Measurements from ENCODE around the gene HYLS1.

Gene HYLS1

GRCh38 chr11:125869521-125869920 lies 17.9 kb upstream of the HYLS1 start:
- no peaks in the 10 kb centered on the region for H3K36me3 ChIP-seq (ENCODE audit: control insufficient read depth in 4 of 4, insufficient read depth in 4 of 4, low read length in 3 of 4)
- peaks cover 1 to 12% (median 8%) of the 10 kb centered on the region in 5 experiments for H3K9me3 ChIP-seq (ENCODE audit: control extremely low read depth in 1 of 5, control insufficient read depth in 4 of 5, insufficient read depth in 2 of 5, low read depth in 1 of 5, low read length in 4 of 5)
- H3K27me3 ChIP-seq (replicated peaks in 2 of 5; ENCODE audit: control insufficient read depth in 4 of 5, insufficient read depth in 5 of 5, low read length in 4 of 5): peaks cover 0 to 4% (median 0%) of the 10 kb centered on the region in 5 experiments
- H3K4me3 ChIP-seq (ENCODE audit: control insufficient read depth in 1 of 7, extremely low read depth in 1 of 7, insufficient read depth in 4 of 7, low read depth in 2 of 7, low read length in 6 of 7): no peak overlapping the region
- no peak for DNase-seq
- POLR2A ChIA-PET: no interaction called here
- WGBS (ENCODE audit: insufficient coverage): no CpG with 5 or more reads among the region's 2 CpGs
- no peak overlapping the region for H3K27ac ChIP-seq (ENCODE audit: insufficient read depth in 1 of 2, low read depth in 1 of 2, low read length in 2 of 2, poor library complexity in 1 of 2, severe bottlenecking in 2 of 2)
- H3K4me1 ChIP-seq (ENCODE audit: control extremely low read depth in 1 of 4, control insufficient read depth in 4 of 4, insufficient read depth in 4 of 4, low read length in 3 of 4): no peaks in the 10 kb centered on the region
- CTCF ChIA-PET: no interaction called here

DNA sequence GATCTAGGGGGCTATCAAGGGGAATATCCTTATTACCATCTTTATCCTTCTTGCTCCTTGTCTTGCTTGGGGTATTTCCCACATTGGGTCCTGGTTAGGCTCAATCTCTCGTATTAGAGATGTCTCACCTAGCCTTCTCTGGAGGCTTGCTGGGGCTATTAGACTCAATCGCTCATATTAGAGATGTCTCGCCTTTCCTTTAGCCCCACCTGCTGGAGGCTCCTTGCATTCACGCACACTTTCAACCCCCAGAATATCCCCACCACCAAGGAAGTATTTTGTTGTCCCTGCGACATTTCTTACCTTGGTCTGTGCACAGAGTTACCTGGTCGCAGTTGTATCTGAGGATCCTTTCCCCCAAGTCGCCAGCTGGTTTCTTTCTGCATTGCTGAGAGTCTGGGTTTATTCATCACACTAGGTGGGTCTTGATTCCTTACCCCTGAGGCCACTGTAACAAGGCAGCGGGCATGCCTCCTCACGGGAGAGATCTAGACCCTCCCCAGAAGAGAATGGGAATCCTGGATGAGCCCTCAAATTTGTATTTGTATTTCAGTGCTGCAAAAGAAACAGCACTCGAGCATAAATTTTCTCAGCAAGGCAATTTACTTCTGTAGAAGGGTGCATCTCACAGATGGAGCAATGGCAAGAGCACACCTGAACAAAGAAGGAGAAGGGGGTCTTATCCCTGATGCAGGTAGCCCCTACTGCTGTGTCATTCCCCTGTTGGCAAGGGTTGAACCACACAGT lies 15.9 kb upstream of the HYLS1 start:
- Histone ChIP-seq H3K36me3 (ENCODE audit: control insufficient read depth in 4 of 4, insufficient read depth in 4 of 4, low read length in 3 of 4) (no peaks in the 10 kb centered on the region), H3K4me3 (ENCODE audit: control insufficient read depth in 1 of 7, extremely low read depth in 1 of 7, insufficient read depth in 4 of 7, low read depth in 2 of 7, low read length in 6 of 7) (no peak overlapping the region), H3K27ac (ENCODE audit: insufficient read depth in 1 of 2, low read depth in 1 of 2, low read length in 2 of 2, poor library complexity in 1 of 2, severe bottlenecking in 2 of 2) (no peak overlapping the region), H3K9me3 (ENCODE audit: control extremely low read depth in 1 of 5, control insufficient read depth in 4 of 5, insufficient read depth in 2 of 5, low read depth in 1 of 5, low read length in 4 of 5) (peaks cover 0 to 12% (median 8%) of the 10 kb centered on the region in 5 experiments), H3K27me3 (replicated peaks in 2 of 5; ENCODE audit: control insufficient read depth in 4 of 5, insufficient read depth in 5 of 5, low read length in 4 of 5) (peaks cover 0 to 4% (median 0%) of the 10 kb centered on the region in 5 experiments), H3K4me1 (ENCODE audit: control extremely low read depth in 1 of 4, control insufficient read depth in 4 of 4, insufficient read depth in 4 of 4, low read length in 3 of 4) (no peaks in the 10 kb centered on the region)
- CTCF ChIA-PET: no interaction called here
- WGBS (ENCODE audit: insufficient coverage): 98% methylated on average over 9 of the region's 10 CpGs
- POLR2A ChIA-PET: no interaction called here
- peak in 2 of 3 donors; percentile 13 to 46 for DNase-seq

DNA sequence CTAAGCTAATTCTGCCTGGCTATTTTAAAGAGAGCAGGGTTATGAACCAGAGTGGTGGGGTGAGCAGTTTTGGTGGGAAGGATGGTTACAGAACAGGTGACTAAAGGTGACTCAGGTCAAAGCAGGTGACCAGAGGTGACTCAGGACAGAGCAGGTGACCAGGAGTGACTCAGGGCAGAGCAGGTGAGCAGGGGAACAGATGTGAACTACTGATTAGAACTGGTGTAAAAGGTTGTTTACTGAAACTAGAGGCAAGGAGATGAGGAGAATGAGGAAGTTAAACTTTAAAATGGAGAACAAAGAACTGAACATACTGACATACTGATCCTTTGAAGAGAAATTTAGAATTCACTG lies 15.4 kb upstream of the HYLS1 start:
- POLR2A ChIA-PET: no interaction called here
- peaks cover 0 to 4% (median 0%) of the 10 kb centered on the region in 5 experiments for H3K27me3 ChIP-seq (replicated peaks in 2 of 5; ENCODE audit: control insufficient read depth in 4 of 5, insufficient read depth in 5 of 5, low read length in 4 of 5)
- H3K36me3 ChIP-seq (ENCODE audit: control insufficient read depth in 4 of 4, insufficient read depth in 4 of 4, low read length in 3 of 4): no peaks in the 10 kb centered on the region
- peak in 2 of 3 donors; percentile 33 to 49 for DNase-seq
- peaks cover 0 to 12% (median 8%) of the 10 kb centered on the region in 5 experiments for H3K9me3 ChIP-seq (ENCODE audit: control extremely low read depth in 1 of 5, control insufficient read depth in 4 of 5, insufficient read depth in 2 of 5, low read depth in 1 of 5, low read length in 4 of 5)
- H3K4me3 ChIP-seq (ENCODE audit: control insufficient read depth in 1 of 7, extremely low read depth in 1 of 7, insufficient read depth in 4 of 7, low read depth in 2 of 7, low read length in 6 of 7): no peak overlapping the region
- CTCF ChIA-PET: no interaction called here
- no peaks in the 10 kb centered on the region for H3K4me1 ChIP-seq (ENCODE audit: control extremely low read depth in 1 of 4, control insufficient read depth in 4 of 4, insufficient read depth in 4 of 4, low read length in 3 of 4)
- no peak overlapping the region for H3K27ac ChIP-seq (ENCODE audit: insufficient read depth in 1 of 2, low read depth in 1 of 2, low read length in 2 of 2, poor library complexity in 1 of 2, severe bottlenecking in 2 of 2)

- POLR2A ChIA-PET: no interaction called here
- peaks cover 0 to 12% (median 8%) of the 10 kb centered on the region in 5 experiments for H3K9me3 ChIP-seq (ENCODE audit: control extremely low read depth in 1 of 5, control insufficient read depth in 4 of 5, insufficient read depth in 2 of 5, low read depth in 1 of 5, low read length in 4 of 5)
- peaks cover 0 to 3% (median 0%) of the 10 kb centered on the region in 5 experiments for H3K27me3 ChIP-seq (replicated peaks in 2 of 5; ENCODE audit: control insufficient read depth in 4 of 5, insufficient read depth in 5 of 5, low read length in 4 of 5)
- no peak overlapping the region for H3K4me3 ChIP-seq (ENCODE audit: control insufficient read depth in 1 of 7, extremely low read depth in 1 of 7, insufficient read depth in 4 of 7, low read depth in 2 of 7, low read length in 6 of 7)
- no peaks in the 10 kb centered on the region for H3K36me3 ChIP-seq (ENCODE audit: control insufficient read depth in 4 of 4, insufficient read depth in 4 of 4, low read length in 3 of 4)
- no peaks in the 10 kb centered on the region for H3K4me1 ChIP-seq (ENCODE audit: control extremely low read depth in 1 of 4, control insufficient read depth in 4 of 4, insufficient read depth in 4 of 4, low read length in 3 of 4)
- CTCF ChIA-PET: interaction anchor here (0.6 to 0.8 kb wide), 2 partner anchors 451 to 744 kb away, joined by 3 read pairs; no protein-coding TSS in a partner anchor
- H3K27ac ChIP-seq (ENCODE audit: insufficient read depth in 1 of 2, low read depth in 1 of 2, low read length in 2 of 2, poor library complexity in 1 of 2, severe bottlenecking in 2 of 2): no peak overlapping the region
- DNase-seq: no peak
- 87% methylated on average over 9 of the region's 20 CpGs for WGBS (ENCODE audit: insufficient coverage)
Observed at GRCh38 chr11:125873881-125874555, 13.4 kb upstream of the HYLS1 start.

- Histone ChIP-seq H3K4me3 (ENCODE audit: control insufficient read depth in 1 of 7, extremely low read depth in 1 of 7, insufficient read depth in 4 of 7, low read depth in 2 of 7, low read length in 6 of 7) (no peak overlapping the region), H3K4me1 (ENCODE audit: control extremely low read depth in 1 of 4, control insufficient read depth in 4 of 4, insufficient read depth in 4 of 4, low read length in 3 of 4) (no peaks in the 10 kb centered on the region), H3K27me3 (replicated peaks in 2 of 5; ENCODE audit: control insufficient read depth in 4 of 5, insufficient read depth in 5 of 5, low read length in 4 of 5) (peaks cover 0 to 3% (median 0%) of the 10 kb centered on the region in 5 experiments), H3K9me3 (ENCODE audit: control extremely low read depth in 1 of 5, control insufficient read depth in 4 of 5, insufficient read depth in 2 of 5, low read depth in 1 of 5, low read length in 4 of 5) (peaks cover 0 to 12% (median 8%) of the 10 kb centered on the region in 5 experiments), H3K36me3 (ENCODE audit: control insufficient read depth in 4 of 4, insufficient read depth in 4 of 4, low read length in 3 of 4) (no peaks in the 10 kb centered on the region), H3K27ac (ENCODE audit: insufficient read depth in 1 of 2, low read depth in 1 of 2, low read length in 2 of 2, poor library complexity in 1 of 2, severe bottlenecking in 2 of 2) (no peak overlapping the region)
- peak; percentile 39 to 61 (median 52) for DNase-seq
- ChIA-PET CTCF (interaction anchor here (1.0 kb wide), 1 partner anchor 16 kb away, joined by 4 read pairs; no protein-coding TSS in a partner anchor), POLR2A (no interaction called here)
- WGBS (ENCODE audit: insufficient coverage): 0% methylated on average over 7 of the region's 8 CpGs
Observed at GRCh38 chr11:125874556-125875124, 12.8 kb upstream of the HYLS1 start.

DNA sequence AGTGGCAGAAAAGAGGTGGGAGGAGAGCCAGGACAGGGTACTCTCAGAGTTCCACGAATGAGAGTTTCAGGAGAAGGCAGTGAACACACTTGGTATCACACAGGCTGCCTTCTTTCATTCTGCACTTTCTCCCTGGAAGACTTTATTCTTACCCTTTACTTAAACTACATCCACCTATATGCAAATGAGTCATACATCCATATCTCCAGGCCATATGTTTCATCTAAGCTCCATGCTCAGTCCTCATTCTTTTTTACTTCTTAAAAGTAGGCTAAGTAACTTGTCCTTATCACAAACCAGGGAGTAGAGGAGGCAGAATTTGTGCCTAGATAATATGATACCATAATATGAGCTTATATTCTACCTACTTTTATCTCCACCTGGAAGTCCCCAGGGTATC lies 6.2 kb upstream of the HYLS1 start:
- ChIA-PET CTCF (interaction anchor here (1.0 kb wide), 1 partner anchor 158 kb away, joined by 3 read pairs; no protein-coding TSS in a partner anchor), POLR2A (interaction anchor here (0.7 kb wide), 1 partner anchor 254 kb away, joined by 3 read pairs; no protein-coding TSS in a partner anchor)
- Histone ChIP-seq H3K4me1 (ENCODE audit: control extremely low read depth in 1 of 4, control insufficient read depth in 4 of 4, insufficient read depth in 4 of 4, low read length in 3 of 4) (no peaks in the 10 kb centered on the region), H3K4me3 (ENCODE audit: control insufficient read depth in 1 of 7, extremely low read depth in 1 of 7, insufficient read depth in 4 of 7, low read depth in 2 of 7, low read length in 6 of 7) (no peak overlapping the region), H3K27me3 (replicated peaks in 2 of 5; ENCODE audit: control insufficient read depth in 4 of 5, insufficient read depth in 5 of 5, low read length in 4 of 5) (peaks cover 0 to 9% (median 2%) of the 10 kb centered on the region in 5 experiments), H3K36me3 (ENCODE audit: control insufficient read depth in 4 of 4, insufficient read depth in 4 of 4, low read length in 3 of 4) (no peaks in the 10 kb centered on the region), H3K9me3 (ENCODE audit: control extremely low read depth in 1 of 5, control insufficient read depth in 4 of 5, insufficient read depth in 2 of 5, low read depth in 1 of 5, low read length in 4 of 5) (no peaks in the 10 kb centered on the region), H3K27ac (ENCODE audit: insufficient read depth in 1 of 2, low read depth in 1 of 2, low read length in 2 of 2, poor library complexity in 1 of 2, severe bottlenecking in 2 of 2) (no peak overlapping the region)
- DNase-seq: no peak
- WGBS (ENCODE audit: insufficient coverage): 83% methylated on average over 1 of the region's 1 CpG

DNA sequence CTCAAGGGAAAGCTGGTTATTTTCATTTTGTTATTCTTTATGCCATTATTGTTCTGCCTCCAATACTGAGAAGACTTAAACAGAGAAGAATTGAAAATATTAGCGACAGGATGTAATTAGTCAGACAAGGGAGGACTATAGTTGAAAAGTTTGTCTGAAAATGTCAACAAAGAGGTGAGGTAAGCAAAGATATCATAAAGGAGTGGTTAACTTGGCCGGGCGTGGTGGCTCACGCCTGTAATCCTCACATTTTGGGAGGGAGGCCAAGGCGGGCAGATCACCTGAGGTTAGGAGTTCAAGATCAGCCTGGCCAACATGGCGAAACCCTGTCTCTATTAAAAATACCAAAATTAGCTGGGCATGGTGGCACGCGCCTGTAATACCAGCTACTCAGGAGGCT lies 4.1 kb upstream of the HYLS1 start:
- Histone ChIP-seq H3K27me3 (replicated peaks in 2 of 5; ENCODE audit: control insufficient read depth in 4 of 5, insufficient read depth in 5 of 5, low read length in 4 of 5) (peaks cover 0 to 13% (median 2%) of the 10 kb centered on the region in 5 experiments), H3K27ac (ENCODE audit: insufficient read depth in 1 of 2, low read depth in 1 of 2, low read length in 2 of 2, poor library complexity in 1 of 2, severe bottlenecking in 2 of 2) (no peak overlapping the region), H3K4me3 (ENCODE audit: control insufficient read depth in 1 of 7, extremely low read depth in 1 of 7, insufficient read depth in 4 of 7, low read depth in 2 of 7, low read length in 6 of 7) (no peak overlapping the region), H3K9me3 (ENCODE audit: control extremely low read depth in 1 of 5, control insufficient read depth in 4 of 5, insufficient read depth in 2 of 5, low read depth in 1 of 5, low read length in 4 of 5) (no peaks in the 10 kb centered on the region), H3K4me1 (ENCODE audit: control extremely low read depth in 1 of 4, control insufficient read depth in 4 of 4, insufficient read depth in 4 of 4, low read length in 3 of 4) (peaks cover 3 to 14% (median 13%) of the 10 kb centered on the region in 4 experiments), H3K36me3 (ENCODE audit: control insufficient read depth in 4 of 4, insufficient read depth in 4 of 4, low read length in 3 of 4) (no peaks in the 10 kb centered on the region)
- no peak for DNase-seq
- WGBS (ENCODE audit: insufficient coverage): 85% methylated on average over 8 of the region's 8 CpGs
- ChIA-PET POLR2A (no interaction called here), CTCF (no interaction called here)

Measured in common myeloid progenitor, CD34-positive (primary cell).